ENCODE measurements around the gene ARHGAP22. TPM values are rescaled to one million over a fixed set of nuclear protein-coding genes. Genes with fewer than 3 reads are reported as not detected.

Gene ARHGAP22
- total RNA-seq, 1 donor from 2014 or later = 0.82 TPM

- no peak for TF ChIP-seq CTCF (IDR thresholded peaks at IDR 0.05)
- DNase-seq (peak; percentile 67), ATAC-seq (ENCODE audit: low read depth) (peak; percentile 100)
- POLR2A ChIA-PET = interaction anchor here (0.6 to 2.0 kb wide), 6 partner anchors 22 to 318 kb away, joined by 3 to 6 read pairs (median 4); no protein-coding TSS in a partner anchor
- peaks cover 45% of the 10 kb centered on the region for H3K4me1 Mint-ChIP-seq
- peak overlapping the region; percentile 74 for H3K27ac Mint-ChIP-seq
- no peaks in the 10 kb centered on the region for H3K9me3 Mint-ChIP-seq
- peaks cover 17% of the 10 kb centered on the region for H3K27me3 Mint-ChIP-seq
- intact Hi-C loops (cut with micrococcal nuclease) = loop anchor here (1.0 to 2.0 kb wide), 3 partner anchors 22 to 58 kb away; no protein-coding TSS in a partner anchor
- H3K4me3 Mint-ChIP-seq = peak overlapping the region; percentile 71
- CTCF ChIA-PET = interaction anchor here (0.6 to 2.2 kb wide), 9 partner anchors 18 to 216 kb away, joined by 3 to 15 read pairs (median 4); partner anchors contain the start of gene ARHGAP22
- no peaks in the 10 kb centered on the region for H3K36me3 Mint-ChIP-seq (ENCODE audit: low read depth)
These were observed 29.5 kb upstream of the ARHGAP22 start for GRCh38 chr10:48634198-48634983.

- POLR2A ChIA-PET = interaction anchor here (0.6 to 2.0 kb wide), 6 partner anchors 22 to 317 kb away, joined by 3 to 6 read pairs (median 4); no protein-coding TSS in a partner anchor
- Mint-ChIP-seq H3K27ac (peak overlapping the region; percentile 74), H3K36me3 (ENCODE audit: low read depth) (no peaks in the 10 kb centered on the region), H3K9me3 (no peaks in the 10 kb centered on the region), H3K4me3 (peak overlapping the region; percentile 71), H3K4me1 (peaks cover 38% of the 10 kb centered on the region), H3K27me3 (peaks cover 18% of the 10 kb centered on the region)
- ATAC-seq (ENCODE audit: low read depth) (peak; percentile 19), DNase-seq (no peak)
- intact Hi-C loops (cut with micrococcal nuclease) = loop anchor here (1.0 to 2.0 kb wide), 3 partner anchors 23 to 57 kb away; no protein-coding TSS in a partner anchor
- CTCF ChIA-PET = interaction anchor here (0.6 to 2.2 kb wide), 10 partner anchors 19 to 217 kb away, joined by 3 to 15 read pairs (median 4); partner anchors contain the start of gene ARHGAP22
- TF ChIP-seq CTCF (IDR thresholded peaks at IDR 0.05) = no peak
These were observed 28.7 kb upstream of the ARHGAP22 start for GRCh38 chr10:48633381-48634197.

- no peak overlapping the region for H3K27ac Mint-ChIP-seq
- POLR2A ChIA-PET = no interaction called here
These were observed 27.3 kb upstream of the ARHGAP22 start for GRCh38 chr10:48632166-48632565.

GRCh38 chr10:48627984-48628609 lies 23.2 kb upstream of the ARHGAP22 start:
- Mint-ChIP-seq H3K27me3 (peaks cover 4% of the 10 kb centered on the region), H3K4me3 (no peak overlapping the region), H3K4me1 (peaks cover 35% of the 10 kb centered on the region), H3K27ac (no peak overlapping the region), H3K36me3 (ENCODE audit: low read depth) (no peaks in the 10 kb centered on the region), H3K9me3 (no peaks in the 10 kb centered on the region)
- ChIA-PET POLR2A (no interaction called here), CTCF (no interaction called here)
- intact Hi-C loops (cut with micrococcal nuclease) = no loop called here
- TF ChIP-seq CTCF (IDR thresholded peaks at IDR 0.05) = no peak
- DNase-seq = no peak
- no peak for ATAC-seq (ENCODE audit: low read depth)

More at GRCh38 chr10:48632166-48632565, 27.3 kb upstream of the ARHGAP22 start:
- no peaks in the 10 kb centered on the region for H3K9me3 Mint-ChIP-seq
- CTCF ChIA-PET = interaction anchor here (1.2 to 1.5 kb wide), 2 partner anchors 18 to 24 kb away, joined by 4 to 7 read pairs; no protein-coding TSS in a partner anchor
- no peak for ATAC-seq (ENCODE audit: low read depth)
- intact Hi-C loops (cut with micrococcal nuclease) = no loop called here
- H3K36me3 Mint-ChIP-seq (ENCODE audit: low read depth) = no peaks in the 10 kb centered on the region
- no peak for TF ChIP-seq CTCF (IDR thresholded peaks at IDR 0.05)
- no peak for DNase-seq
- peaks cover 8% of the 10 kb centered on the region for H3K27me3 Mint-ChIP-seq
- peaks cover 38% of the 10 kb centered on the region for H3K4me1 Mint-ChIP-seq
- H3K4me3 Mint-ChIP-seq = no peak overlapping the region

All from activated B cell treated with CpG ODN at 0.5 μM for 24 hours (primary cell).